GM12873 (cell line): ENCODE results near the gene BAZ1B.

Source experiments
- CTCF ChIP-seq: IDR thresholded peaks from 2 replicates; pipeline ENCODE4 v1.5.1; 2012; ENCODE audit warnings: low read depth, mild to moderate bottlenecking, moderate library complexity, low read length, control low read depth; ENCODE audit not compliant: insufficient read depth; ENCODE audit errors: missing control alignments

BAZ1B gene

GRCh38 chr7:73526896-73527821 is 5.1 kb upstream of the BAZ1B start:
- no peak for TF ChIP-seq CTCF

GRCh38 chr7:73521636-73522104 is 423 bp downstream of the BAZ1B start:
- no peak for TF ChIP-seq CTCF

- no peak for TF ChIP-seq CTCF
Observed at GRCh38 chr7:73520673-73521635, 1.1 kb downstream of the BAZ1B start.

GRCh38 chr7:73519867-73520672 is 2.0 kb downstream of the BAZ1B start:
- TF ChIP-seq CTCF = no peak

- TF ChIP-seq CTCF = no peak
Observed at GRCh38 chr7:73518470-73518869, 3.6 kb downstream of the BAZ1B start.

GRCh38 chr7:73517241-73517995 is 4.7 kb downstream of the BAZ1B start:
- TF ChIP-seq CTCF = no peak
